ENCODE data around the gene OCA2.

- no peak for TF ChIP-seq CTCF (IDR thresholded peaks at IDR 0.05)
- TF ChIP-seq POLR2A (IDR thresholded peaks at IDR 0.05): no peak
These were observed 41.0 kb downstream of the OCA2 start for GRCh38 chr15:28058082-28058481.
